Kidney (tissue), 14 donors: ENCODE results near the gene DDAH2. TPM values are rescaled to one million over a fixed set of nuclear protein-coding genes. Genes with fewer than 3 reads are reported as not detected.

ENCODE experiments used
- DNase-seq, 5 donors: peaks; one replicate each; pipeline ENCODE4 v3.0.0-alpha.2; 2013 to 2020
- FAIRE-seq: peaks from 2 replicates; lab custom pipeline; 2012; peaks lifted over from hg19 to GRCh38; lab: Jason Lieb, UNC
- H3K27ac ChIP-seq, 2 donors: one replicate each; pipeline ENCODE4 v1.7.0; 2013; ENCODE audit warnings: low read depth in 2 of 2, low read length in 2 of 2, inconsistent platforms in 1 of 2
- H3K27me3 ChIP-seq: one replicate; pipeline ENCODE4 v1.7.1; 2013; ENCODE audit warnings: low read length, inconsistent platforms; ENCODE audit not compliant: control insufficient read depth, insufficient read depth
- H3K36me3 ChIP-seq, 3 donors: one replicate each; pipeline versions ENCODE4 v1.7.0 to v1.7.1; 2013; ENCODE audit warnings: low read length in 3 of 3, control low read depth in 1 of 3, inconsistent platforms in 1 of 3; ENCODE audit not compliant: insufficient read depth in 3 of 3, control insufficient read depth in 2 of 3
- H3K4me1 ChIP-seq, 3 donors: one replicate each; pipeline versions ENCODE4 v1.7.0 to v1.7.1; 2013; ENCODE audit warnings: low read length in 3 of 3, inconsistent platforms in 1 of 3, low read depth in 1 of 3; ENCODE audit not compliant: control insufficient read depth in 2 of 3, insufficient read depth in 2 of 3
- H3K4me3 ChIP-seq, 3 donors: one replicate each; pipeline versions ENCODE4 v1.7.0 to v1.8.1; 2013; ENCODE audit warnings: low read length in 3 of 3, control low read depth in 1 of 3, inconsistent platforms in 1 of 3
- H3K9ac ChIP-seq, 3 donors: one replicate each; pipeline versions ENCODE4 v1.7.0 to v1.7.1; 2013; ENCODE audit warnings: low read length in 3 of 3, control low read depth in 1 of 3, inconsistent platforms in 1 of 3
- H3K9me3 ChIP-seq, 3 donors: one replicate each; pipeline versions ENCODE4 v1.7.0 to v1.7.1; 2013; ENCODE audit warnings: low read length in 3 of 3, control low read depth in 1 of 3, inconsistent platforms in 1 of 3; ENCODE audit not compliant: control insufficient read depth in 2 of 3, insufficient read depth in 1 of 3
- intact Hi-C: fragments of 100-400 bp; cut with DNase I; formaldehyde crosslinking; loops from one replicate; pipeline ENCODE4 v1.11.1; 2022
- polyA plus RNA-seq: library from polyadenylated mRNA; stranded (reverse); fragments of 350-450 nt; fragmentation: Illumina TruSeq; extraction: RNeasy Lipid Tissue Mini Kit (QIAGEN cat#74804); gene quantifications from one replicate; pipeline ENCODE4 v1.2.3, GENCODE V29; 2014; ENCODE audit warnings: low read depth, low replicate concordance; ENCODE audit not compliant: insufficient read depth
- total RNA-seq: library from RNA; stranded (reverse); fragmentation: NEBNext Ultra II Directional; extraction: Animal tissue kit (Norgen Biotek cat#: 25700); gene quantifications from one replicate; pipeline ENCODE4 v1.2.1, GENCODE V29; 2021
- TF ChIP-seq, protein P1 (sequence below): IDR thresholded peaks from 3 replicates; pipeline ENCODE4 v1.5.1; 2012; ENCODE audit warnings: mild to moderate bottlenecking, moderate library complexity, borderline replicate concordance; ENCODE audit not compliant: insufficient read depth; ENCODE audit errors: extremely low read depth
- donor health status: control.
- donor health status: control.
- donor health status: control.
- donor health status: control.
- donor health status: control.
- donor health status: DM: yes; HTN: yes; CAD: no.
- donor health status: Normal renal cell carcinoma (clear cell type).

The DDAH2 gene
- total and polyA plus RNA-seq, 2 donors from 2014 or later: 98.9 to 147 TPM

DNA sequence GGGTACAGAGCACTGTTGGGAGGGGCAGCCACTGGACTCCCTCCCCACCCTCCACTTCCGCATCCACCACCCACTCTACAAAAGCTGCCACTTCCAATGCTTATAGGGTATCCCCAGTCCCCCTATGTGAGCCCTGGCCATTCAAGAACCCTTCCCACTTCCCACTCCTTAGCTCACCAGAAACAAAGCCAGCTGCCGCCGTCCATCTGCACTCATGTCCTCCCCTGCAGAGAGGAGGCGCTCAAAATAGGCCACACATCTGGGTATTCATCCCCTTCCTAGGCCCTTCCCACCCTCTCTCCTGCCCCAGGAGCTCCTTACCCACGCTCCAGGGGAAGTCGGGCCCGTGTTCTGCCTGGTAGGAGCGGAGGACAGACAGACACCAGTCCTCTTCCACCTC lies 41.8 kb downstream of the DDAH2 start:
- Histone ChIP-seq H3K9ac (no peak overlapping the region), H3K4me1 (peaks cover 0 to 2% (median 0%) of the 10 kb centered on the region in 3 donors), H3K4me3 (no peak overlapping the region), H3K27ac (no peak overlapping the region), H3K27me3 (no peaks in the 10 kb centered on the region), H3K9me3 (no peaks in the 10 kb centered on the region), H3K36me3 (peaks cover 0 to 46% (median 39%) of the 10 kb centered on the region in 3 donors)
- TF ChIP-seq, protein P1, sequence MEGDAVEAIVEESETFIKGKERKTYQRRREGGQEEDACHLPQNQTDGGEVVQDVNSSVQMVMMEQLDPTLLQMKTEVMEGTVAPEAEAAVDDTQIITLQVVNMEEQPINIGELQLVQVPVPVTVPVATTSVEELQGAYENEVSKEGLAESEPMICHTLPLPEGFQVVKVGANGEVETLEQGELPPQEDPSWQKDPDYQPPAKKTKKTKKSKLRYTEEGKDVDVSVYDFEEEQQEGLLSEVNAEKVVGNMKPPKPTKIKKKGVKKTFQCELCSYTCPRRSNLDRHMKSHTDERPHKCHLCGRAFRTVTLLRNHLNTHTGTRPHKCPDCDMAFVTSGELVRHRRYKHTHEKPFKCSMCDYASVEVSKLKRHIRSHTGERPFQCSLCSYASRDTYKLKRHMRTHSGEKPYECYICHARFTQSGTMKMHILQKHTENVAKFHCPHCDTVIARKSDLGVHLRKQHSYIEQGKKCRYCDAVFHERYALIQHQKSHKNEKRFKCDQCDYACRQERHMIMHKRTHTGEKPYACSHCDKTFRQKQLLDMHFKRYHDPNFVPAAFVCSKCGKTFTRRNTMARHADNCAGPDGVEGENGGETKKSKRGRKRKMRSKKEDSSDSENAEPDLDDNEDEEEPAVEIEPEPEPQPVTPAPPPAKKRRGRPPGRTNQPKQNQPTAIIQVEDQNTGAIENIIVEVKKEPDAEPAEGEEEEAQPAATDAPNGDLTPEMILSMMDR: no peak
- FAIRE-seq (no peak), DNase-seq (no peak)
- intact Hi-C loops: no loop called here

DNA sequence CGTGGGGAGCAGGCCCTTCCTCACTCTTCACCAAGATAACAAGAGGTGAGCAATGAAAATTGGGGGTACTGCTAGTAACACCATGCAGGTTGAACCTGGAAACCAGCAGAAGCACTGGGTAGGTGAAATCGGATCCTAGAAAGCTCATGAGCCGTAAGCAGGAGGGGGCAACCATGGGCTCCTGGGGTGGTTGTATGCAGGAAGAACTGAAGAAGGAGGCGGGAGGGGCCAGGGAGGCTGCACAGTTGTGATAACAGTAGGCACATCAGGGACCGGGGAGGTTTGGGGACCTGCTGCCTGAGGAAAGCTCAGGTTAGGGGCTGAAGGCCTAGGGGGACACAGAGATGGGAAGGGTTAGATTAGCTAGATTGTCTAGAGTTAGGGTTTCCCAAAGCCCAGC lies 42.6 kb downstream of the DDAH2 start:
- Histone ChIP-seq H3K9ac (no peak overlapping the region), H3K27ac (no peak overlapping the region), H3K4me3 (no peak overlapping the region), H3K4me1 (peaks cover 0 to 3% (median 2%) of the 10 kb centered on the region in 3 donors), H3K27me3 (no peaks in the 10 kb centered on the region), H3K9me3 (no peaks in the 10 kb centered on the region), H3K36me3 (peaks cover 0 to 42% (median 34%) of the 10 kb centered on the region in 3 donors)
- intact Hi-C loops: no loop called here
- DNase-seq (no peak), FAIRE-seq (no peak)
- TF ChIP-seq, protein P1: no peak

DNA sequence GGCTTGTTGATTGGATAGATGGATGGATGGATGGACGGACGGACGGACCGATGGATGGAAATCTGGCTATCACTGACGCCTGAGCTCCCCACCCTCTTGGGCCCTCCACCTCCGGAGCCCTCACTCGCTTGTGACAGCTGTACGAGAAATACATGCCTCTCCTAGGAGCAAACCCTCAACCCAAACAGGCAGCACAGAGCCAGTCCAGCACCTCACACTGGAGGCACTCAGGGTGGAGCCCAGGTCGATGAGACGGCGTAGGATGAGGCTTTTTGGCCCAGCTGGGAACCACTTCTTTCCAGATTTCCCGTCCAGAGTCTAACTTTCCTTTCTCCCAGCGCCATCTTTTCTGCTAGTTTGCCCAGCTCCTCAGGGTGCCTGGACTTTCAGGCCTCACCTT lies 45.5 kb downstream of the DDAH2 start:
- TF ChIP-seq, protein P1: no peak
- Histone ChIP-seq H3K9ac (peak overlapping the region in 1 of 3 donors; percentile 24), H3K4me1 (peaks cover 3 to 8% (median 4%) of the 10 kb centered on the region in 3 donors), H3K9me3 (no peaks in the 10 kb centered on the region), H3K27me3 (no peaks in the 10 kb centered on the region), H3K36me3 (peaks cover 0 to 16% (median 12%) of the 10 kb centered on the region in 3 donors), H3K4me3 (peak overlapping the region in 1 of 3 donors; percentile 13), H3K27ac (no peak overlapping the region)
- DNase-seq (peak in 1 of 5 donors; percentile 15), FAIRE-seq (no peak)
- intact Hi-C loops: no loop called here
